ENCODE data around the gene SLC8B1.

The SLC8B1 gene

DNA sequence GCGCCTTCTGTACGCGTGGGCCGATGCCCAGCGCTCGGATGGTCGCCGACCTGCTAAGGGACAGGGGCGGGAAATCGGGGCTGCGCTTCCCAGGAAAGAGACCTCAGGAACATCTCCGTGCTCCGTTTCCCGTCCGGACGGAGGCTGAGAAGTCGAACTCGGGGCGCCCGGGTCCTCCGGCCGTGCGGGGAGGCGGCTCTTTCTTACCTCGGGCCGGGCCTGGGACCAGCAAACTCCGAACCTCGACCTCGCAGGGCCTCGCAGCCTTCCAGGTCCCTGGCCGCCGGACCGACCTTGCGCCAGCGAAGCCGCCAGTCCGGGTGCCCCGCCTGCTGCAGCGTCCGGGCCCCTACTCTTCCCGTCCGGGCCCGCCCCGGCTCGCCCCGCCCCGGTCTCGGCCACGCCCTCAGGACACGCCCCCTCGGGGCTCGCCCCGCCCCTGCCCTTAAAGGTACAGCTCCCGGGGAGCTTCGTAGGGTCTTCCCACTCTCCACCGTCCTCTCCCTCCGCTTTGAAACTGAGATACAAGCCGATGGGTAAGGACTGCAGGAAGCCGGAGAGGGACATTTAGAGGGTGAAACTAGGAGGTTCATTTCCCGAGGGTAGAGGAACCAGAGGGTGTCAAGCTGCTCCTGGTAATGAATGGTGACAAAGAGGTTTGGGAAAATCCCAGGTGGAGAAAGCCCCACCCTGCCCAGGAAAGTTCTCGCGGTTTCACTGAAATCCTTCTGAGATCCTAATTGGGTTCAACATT is at the start of gene SLC8B1:
SLC8B1 (minus strand) TSS at position 324 of the 754 bp plus-strand sequence. CDS start 2,231 bp downstream, outside the sequence.
- peak; percentile 86 for DNase-seq (ENCODE audit: low spot score)

DNA sequence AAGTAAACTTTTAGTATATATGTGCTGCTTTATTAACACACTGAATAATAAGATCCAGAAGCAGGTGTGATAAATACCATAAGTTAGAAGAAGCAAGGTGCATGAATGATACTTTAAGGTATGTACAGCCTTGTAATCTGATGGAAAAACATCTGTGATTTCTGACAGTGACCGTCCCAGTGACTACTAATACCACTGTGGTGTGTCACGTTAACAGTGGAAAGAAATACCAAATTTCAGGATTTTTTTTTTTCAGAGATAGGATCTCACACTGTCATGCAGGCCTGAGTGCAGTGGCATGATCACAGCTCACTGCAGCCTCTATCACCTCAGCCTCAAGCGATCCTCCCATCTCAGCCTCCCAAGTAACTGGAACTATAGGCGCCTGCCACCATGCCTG is 47.3 kb upstream of the SLC8B1 start:
- no peak for DNase-seq (ENCODE audit: low spot score)

DNA sequence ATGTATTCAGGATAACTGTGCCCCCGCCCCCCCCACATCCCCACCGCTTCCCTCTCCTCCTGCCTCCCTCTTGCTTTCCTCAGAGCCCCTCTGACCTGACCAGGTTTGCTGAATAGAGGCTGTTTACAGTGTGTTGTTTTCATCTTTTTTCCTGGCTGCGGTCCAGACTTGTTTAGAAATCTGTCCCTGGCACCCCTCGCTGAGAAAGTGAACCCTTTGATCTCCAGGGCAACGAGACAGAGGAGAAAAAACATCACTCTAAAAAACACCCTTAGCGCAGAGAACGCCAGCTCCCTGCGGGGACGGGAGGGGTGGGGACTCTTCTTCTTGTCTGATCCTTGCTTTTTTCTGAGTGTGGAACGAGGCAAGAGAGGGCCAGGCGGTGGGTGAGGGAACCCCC is 46.3 kb upstream of the SLC8B1 start:
- no peak for DNase-seq (ENCODE audit: low spot score)

DNA sequence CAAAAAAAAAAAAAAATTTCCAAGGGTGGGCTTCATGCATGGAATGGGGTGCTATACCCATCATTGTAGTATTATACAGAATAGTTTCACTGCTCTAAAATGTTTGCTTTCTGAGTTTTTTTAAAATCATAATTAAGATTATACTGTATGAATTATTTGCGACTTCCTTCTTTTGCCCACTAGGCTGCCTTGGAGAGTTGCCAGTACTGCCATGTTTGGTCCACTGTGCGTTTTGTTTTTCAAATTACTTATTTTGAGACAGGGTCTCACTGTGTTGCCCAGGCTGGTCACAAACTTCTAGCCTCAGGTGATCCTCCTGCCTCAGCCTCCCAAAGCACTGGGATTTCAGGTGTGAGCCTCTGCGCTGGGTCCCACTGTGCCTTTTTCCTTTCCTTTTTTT is 43.4 kb upstream of the SLC8B1 start:
- DNase-seq (ENCODE audit: low spot score): no peak

DNA sequence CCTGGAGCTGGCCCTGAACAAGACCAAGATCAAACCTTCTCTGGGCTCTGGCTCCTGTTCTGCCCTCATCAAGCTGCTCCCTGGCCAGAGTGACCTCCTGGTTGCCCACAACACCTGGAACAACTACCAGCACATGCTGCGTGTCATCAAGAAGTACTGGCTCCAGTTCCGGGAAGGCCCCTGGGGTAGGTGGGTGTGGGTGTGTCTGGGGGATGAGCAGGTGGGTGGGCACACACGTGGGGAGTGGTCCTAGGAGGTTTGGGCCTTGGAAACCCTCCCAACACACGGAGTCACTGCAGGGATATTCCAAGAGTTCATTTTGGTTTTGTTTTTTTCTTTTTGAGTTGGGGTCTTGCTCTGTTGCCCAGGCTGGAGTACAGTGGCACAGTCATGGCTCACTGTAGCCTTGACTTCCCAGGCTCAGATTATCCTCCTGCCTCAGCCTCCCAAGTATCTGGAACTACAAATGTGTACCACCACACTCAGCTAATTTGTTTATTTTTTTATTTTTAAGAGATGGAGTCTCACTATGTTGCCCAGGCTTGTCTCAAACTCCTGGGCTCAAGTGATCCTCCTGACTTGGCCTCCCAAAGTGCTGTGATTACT is 40.0 kb upstream of the SLC8B1 start:
- no peak for DNase-seq (ENCODE audit: low spot score)

DNA sequence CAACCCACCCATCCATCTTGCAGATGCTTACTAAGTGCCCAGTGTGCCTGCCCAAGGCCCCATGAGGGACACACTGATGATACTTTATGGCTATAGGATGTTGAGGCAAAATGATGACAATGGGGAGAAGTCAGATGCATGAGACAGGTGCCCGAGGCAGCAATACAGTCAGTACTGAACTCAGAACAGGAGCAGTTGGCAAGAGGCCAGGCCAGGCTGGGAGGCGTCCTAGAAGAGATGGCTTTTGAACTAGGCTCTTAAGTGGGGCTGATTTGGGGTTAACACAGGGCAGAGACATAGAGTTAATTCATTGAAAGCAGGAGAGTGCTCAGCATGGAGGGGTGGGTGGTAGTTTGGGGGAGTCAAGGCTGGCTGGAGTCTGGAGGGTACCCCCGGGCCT is 39.1 kb upstream of the SLC8B1 start:
- no peak for DNase-seq (ENCODE audit: low spot score)

DNA sequence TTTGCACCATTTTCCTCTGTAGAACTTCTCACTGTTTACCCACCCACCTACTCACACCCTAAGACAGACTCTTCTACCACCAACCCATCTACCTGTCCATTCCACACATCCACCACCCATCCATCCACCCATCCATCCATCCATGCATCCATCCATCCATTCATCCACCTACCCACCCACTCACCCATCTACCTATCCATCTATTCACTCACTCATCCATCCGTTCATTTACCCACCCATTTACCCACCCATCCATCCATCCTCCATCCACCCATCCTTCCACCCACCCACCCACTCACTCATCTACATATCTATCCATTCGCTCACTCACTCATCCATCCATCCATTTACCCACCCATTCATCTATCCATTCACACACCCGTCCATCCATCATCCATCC is 38.5 kb upstream of the SLC8B1 start:
- DNase-seq (ENCODE audit: low spot score): no peak

DNA sequence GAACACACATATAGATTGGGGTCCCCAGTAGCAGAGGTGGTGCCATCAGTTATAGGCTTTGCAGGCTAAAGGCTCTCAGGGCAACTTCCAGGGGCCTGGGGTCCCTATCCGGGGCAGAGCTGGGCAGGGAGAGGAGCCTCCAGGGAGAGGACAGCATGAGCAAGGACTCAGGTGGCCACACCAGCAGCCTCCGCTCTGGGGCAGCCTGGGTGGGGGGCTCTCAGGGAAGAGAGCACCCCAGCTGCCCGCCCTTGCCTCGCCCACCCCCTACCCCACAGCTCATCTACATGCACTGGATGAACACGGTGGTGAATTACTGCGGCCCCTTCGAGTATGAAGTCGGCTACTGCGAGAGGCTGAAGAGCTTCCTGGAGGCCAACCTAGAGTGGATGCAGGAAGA is 37.5 kb upstream of the SLC8B1 start:
- no peak for DNase-seq (ENCODE audit: low spot score)

DNA sequence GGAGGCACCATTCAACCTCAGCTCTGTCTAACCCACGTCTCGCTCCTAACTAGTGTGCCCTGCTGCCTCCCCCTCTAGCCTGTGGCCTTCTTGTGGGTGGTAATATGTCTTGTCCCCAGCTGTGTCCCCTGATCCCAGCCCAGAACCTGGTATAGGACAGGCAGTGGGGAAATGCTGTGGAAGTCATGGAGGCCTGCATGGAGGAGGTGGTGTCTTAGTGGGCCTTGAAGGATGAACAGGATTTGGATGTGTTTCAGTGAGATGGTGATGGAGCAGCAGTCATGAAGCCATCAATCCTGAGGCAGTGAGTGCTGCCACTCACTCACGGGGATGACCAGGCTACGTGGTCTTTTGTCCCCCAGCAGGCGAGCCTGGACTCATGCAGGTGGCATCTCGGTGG is 36.9 kb upstream of the SLC8B1 start:
- no peak for DNase-seq (ENCODE audit: low spot score)

DNA sequence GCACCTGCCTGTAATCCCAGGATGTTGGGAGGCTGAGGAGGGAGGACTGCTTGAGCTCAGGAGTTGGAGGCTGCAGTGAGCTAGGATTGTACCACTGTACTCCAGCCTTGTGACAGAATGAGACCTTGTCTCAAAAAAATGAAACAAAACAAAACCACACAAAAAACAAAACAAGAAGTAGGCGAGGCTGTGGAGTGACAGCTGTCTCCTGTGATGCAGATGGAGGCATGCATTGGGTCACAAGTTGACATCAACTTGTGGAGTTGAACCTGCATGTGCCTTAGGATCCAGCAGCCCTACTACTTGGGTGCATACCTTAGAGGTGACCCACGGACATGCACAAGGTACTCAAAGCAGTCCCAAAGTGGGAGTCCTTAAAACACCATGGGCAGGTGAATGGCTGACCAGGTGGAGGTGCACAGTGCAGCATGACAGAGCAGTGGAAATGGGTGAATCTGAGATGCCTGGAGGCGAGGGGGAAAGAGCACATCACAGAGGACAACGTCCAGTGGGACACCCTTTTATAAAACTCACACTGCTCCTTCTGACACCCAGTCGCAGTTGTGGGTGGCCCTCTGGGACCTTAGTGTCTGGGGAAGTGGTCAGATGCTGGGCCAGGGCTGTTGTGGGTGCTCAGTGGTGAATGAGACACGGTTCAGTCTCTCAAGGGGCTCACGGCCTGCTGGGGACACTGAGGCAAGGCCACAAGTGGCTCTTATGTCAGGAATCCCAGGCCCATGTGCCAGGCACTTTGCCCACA is 36.2 kb upstream of the SLC8B1 start:
- no peak for DNase-seq (ENCODE audit: low spot score)

DNA sequence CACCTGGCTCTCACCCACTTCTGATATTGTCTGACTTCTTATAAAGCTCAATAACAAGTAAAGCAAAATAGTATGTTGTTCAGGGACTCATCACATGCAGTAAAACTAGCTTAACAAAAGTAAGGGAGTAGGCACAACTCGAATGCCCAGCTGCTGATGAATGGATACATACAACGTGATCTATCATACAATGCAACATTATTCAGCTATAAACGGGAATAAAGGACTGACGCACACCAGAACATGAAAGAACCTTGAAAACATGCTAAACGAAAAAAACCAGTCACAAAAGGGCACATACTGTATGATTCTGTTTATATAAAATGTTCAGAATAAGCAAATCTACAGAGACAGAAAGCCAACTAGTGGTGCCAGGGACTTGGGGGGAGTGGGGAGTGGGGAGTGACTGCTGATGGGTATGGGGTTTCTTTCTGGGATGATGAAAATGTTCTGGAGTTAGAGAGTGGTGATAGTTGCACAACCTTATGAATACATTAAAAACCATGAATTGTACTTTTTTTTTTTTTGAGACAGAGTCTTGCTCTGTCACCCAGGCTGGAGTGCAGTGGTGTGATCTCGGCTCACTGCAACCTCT is 34.6 kb upstream of the SLC8B1 start:
- no peak for DNase-seq (ENCODE audit: low spot score)

DNA sequence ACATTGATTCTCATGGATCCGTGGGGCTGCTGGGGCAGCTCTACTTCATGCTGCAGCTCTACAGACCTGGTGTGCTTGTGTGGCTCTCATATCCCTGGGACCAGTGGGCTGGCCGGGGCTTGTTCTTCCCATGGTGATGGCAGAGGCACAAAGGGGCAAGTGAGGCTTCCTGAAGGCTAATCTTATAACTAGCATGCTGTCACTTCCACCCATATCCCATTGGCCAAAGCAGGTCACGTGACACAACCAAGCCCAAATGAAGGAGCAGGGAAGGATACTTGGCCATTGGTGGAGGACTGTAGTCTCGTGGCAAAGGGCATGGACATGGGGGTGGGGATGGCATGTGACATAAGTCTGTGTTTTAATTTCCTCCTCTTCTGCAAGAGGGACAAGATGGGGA is 33.4 kb upstream of the SLC8B1 start:
- no peak for DNase-seq (ENCODE audit: low spot score)

DNA sequence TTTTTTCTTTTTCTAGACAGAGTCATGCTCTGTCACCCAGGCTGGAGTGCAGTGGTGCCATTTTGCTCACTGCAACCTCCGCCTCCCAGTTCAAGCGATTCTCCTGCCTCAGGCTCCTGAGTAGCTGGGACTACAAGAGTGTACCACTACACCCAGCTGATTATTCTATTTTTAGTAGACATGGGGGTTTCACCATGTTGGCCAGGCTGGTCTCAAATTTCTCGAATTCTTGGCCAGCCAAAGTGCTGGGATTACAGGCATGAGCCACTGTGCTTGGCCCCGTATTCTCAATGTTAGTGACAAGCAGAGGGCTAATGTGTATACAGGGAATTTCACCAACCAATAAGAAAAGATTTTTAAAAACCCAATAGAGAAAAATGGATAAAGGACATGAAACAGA is 31.9 kb upstream of the SLC8B1 start:
- no peak for DNase-seq (ENCODE audit: low spot score)

DNA sequence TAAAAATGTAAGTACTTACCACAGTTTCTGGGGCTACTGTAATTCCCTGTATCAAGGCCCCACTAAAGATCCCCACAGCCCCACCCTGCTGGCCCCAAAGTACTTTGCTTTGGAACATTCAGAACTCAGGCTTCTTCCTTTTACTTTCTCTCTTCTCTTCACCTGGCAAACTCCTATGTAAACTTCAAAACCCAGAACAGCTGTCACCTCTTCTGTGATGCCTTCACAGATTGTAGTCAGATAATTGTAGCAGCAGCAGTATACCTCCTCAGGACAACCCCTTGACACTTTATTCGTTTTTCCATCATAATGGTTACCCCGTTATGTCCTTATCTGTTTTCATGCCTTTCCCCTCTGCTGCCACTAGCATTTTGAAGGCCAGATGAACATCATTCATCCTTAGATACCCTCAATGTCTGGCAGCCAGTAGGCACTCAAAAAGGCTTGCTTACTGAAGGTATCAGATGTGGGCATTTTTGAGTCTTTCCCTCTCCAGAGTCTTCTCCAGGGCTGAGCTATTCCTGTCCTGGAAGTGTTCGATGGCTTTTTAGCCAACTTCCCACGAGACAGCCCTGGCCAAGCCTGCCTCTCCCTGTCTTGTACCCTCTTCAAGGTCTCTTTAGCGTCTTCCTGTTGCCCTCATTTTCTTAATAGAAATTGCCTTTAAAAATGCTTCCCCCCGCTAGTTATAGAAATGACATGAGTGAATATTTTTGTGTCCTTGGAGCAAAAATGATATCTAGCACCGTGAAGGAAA is 30.9 kb upstream of the SLC8B1 start:
- no peak for DNase-seq (ENCODE audit: low spot score)

DNA sequence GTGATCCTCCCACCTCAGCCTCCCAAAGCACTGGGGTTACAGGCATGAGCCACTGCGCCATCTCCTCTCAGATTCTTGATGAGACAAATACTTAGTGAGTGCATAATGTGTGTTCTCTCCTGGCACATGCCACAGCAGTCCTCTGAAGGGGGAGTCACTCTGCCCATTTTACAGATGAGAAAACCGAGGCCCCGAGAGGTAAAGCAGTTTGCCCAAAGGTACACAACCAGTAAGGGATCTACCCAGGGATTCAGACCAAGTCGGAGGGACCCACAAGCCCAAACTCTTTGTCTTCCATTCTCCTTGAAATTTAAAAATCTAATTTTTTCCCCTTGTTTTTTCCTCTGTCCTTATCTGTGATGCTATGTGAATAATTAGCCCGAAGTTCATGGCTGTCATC is 29.8 kb upstream of the SLC8B1 start:
- no peak for DNase-seq (ENCODE audit: low spot score)

DNA sequence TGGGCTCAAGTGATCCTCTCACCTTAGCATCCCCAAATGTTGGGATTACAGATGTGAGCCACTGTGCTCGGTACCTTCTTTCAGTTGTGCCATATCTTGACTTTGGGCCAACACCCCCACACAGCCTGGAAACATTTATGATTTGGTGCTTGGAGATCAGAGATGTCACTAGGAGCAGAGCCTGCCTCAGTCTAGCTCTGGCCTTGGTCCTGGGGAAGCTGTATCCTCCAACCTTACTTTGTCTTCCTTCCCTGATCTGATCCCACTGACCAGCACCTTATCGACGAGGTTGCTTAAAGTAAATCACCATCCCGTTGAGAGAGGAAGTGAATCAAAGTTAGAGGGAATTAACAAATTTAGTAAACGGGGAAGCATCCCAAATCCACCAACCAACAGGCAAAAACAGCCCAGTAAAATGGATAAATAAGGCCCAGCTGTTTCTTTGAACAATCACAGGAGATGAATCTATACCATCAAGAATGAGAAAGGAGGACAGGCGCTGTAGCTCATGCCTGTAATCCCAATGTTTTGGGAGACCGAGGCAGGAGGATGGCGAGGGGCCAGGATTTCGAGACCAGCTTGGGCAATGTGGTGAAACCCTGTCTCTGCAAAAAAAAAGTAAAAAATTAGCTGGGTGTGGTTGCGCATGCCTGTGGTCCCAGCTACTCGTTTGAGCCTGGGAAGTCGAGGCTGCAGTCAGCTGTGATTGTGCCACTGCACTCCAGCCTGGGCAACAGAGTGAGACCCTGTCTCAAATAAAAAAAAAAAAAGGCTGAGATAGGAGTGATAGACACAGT is 26.9 kb upstream of the SLC8B1 start:
- no peak for DNase-seq (ENCODE audit: low spot score)

DNA sequence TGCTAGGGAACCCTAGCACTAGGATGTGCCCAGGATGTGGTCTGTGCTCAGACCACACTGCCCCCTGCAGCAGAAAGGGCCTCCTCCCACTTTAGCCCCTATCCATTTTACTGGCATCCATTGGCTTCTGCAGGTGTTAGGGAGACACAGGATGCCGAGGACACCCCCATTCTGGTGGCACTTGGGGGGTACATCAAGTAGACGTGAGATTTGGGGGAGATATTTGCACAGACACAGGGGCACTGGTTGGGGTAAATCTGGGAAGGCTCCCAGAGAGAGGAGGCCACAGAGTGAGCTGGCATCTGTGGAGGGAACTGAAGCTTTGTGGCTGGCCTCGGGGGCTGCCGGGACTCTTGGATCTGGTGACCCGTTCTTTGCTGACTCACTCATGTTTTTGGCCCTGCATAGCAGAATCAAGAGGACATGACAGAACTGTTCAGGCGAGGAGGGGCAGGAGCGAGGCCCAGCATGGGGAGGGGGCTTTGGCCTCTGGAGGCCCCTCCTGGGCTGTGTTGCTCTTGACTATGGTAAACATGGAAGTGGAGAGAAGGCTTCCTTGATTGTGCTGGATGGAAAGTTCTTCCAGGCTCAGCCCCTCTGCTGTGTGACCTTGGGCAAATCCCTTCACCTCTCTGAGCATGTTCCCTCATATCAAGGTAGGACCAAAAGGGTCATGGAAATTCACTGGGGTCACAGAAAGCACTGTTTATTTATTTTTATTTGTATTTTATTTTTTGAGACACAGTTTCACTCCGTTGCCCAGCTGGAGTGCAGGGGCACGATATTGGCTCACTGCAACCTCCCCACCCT is 25.2 kb upstream of the SLC8B1 start:
- no peak for DNase-seq (ENCODE audit: low spot score)

DNA sequence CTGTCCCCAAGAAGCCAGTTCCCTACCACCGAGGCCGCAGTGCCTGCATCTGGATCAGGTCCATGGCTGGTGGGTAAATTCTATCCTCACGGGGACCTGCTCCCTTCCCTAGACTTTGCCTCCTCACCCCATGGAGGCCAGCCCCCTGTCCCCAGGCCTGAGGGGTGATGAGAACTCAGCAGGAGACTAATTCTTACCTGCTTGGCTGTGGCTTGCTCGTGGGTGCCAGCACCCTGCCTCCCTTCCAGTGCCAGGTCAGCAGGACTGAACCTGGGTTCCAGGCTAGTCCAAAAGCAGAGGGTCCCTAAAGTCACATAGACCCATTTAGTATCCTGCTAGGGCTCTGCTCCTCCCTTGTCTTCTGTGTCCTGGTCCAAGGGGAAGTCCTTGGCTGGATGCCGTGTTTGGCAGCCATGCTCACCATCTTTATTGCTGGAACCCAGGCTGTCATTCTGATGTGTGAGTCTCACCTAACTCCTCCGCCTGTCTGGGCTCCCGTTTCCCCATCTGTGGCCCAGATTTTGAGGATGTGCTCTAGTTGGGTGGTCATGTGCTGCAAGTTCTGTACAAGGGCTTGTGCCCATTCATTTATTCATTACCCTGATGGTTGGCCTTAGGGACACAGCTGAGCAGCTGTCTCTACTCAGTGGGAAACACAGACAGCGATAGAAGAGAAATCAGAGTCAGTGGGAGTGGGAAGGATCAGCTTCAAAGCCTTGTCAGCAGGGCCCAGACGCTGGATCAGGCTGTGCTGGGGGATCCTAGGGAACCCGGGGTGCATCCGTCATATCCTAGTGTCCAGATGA is 24.4 kb upstream of the SLC8B1 start:
- DNase-seq (ENCODE audit: low spot score): no peak

DNA sequence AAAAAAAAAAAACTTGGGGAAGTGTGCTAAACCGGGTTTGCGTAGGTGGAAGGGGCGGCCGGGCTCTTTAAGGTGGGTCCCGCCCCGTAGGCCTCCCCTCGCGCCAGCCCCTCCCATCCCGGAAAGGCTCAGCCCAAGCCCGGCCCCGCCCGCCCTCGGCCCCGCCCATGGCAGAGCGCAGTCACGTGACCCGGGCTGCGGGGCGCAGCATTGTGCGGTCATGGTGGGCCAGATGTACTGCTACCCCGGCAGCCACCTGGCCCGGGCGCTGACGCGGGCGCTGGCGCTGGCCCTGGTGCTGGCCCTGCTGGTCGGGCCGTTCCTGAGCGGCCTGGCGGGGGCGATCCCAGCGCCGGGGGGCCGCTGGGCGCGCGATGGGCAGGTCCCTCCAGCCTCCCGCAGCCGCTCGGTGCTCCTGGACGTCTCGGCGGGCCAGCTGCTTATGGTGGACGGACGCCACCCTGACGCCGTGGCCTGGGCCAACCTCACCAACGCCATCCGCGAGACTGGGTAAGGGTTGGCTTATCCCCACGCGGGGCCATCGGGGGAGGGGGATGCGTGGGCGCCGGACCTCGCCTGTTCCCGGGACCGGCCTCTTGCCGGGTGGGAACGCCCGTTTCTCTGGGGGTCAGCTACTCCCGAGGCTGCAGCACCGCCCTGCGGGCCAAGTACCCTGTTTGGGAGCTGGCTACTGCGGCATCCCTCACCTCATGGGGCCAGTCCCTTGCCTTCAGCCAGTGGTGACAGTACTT is 23.6 kb upstream of the SLC8B1 start, which contains the start of gene PLBD2:
PLBD2 (plus strand) TSS at position 207 of the 752 bp plus-strand sequence; CDS start at position 221, 14 bp downstream.
- DNase-seq (ENCODE audit: low spot score): peak; percentile 93
